UCSD-AML1 (cell line): ENCODE data around the gene CFAP20DC.
"Not testable (repeated sequence)": the region's sequence is repeated elsewhere in the genome, so short reads cannot be mapped to it uniquely, and the experiment has no call there.

ENCODE experiments used
- DNase-seq: peaks from one replicate; lab custom pipeline; 2025; ENCODE audit not compliant: unreplicated experiment; lab: John Stamatoyannopoulos, UW

CFAP20DC gene

DNA sequence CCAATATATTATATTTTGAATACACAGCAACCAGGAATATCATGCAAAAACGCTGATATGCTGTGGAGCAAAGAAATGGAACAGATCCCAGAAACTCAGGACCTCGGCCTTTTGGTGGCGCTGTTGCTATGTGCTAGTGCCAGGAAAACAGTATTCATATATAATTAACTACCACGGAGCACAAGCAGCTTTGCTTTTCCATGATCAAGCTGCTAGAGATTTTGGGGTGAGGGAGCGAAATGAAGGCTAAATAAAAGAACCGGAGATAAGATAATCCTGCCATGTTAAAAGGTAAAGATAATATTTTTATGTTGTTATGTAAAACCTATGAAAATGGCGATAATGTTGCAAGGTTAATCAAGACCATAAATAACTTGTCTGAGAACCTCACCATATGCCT is 225.5 kb downstream of the CFAP20DC start:
- peak; percentile 77 for DNase-seq

DNA sequence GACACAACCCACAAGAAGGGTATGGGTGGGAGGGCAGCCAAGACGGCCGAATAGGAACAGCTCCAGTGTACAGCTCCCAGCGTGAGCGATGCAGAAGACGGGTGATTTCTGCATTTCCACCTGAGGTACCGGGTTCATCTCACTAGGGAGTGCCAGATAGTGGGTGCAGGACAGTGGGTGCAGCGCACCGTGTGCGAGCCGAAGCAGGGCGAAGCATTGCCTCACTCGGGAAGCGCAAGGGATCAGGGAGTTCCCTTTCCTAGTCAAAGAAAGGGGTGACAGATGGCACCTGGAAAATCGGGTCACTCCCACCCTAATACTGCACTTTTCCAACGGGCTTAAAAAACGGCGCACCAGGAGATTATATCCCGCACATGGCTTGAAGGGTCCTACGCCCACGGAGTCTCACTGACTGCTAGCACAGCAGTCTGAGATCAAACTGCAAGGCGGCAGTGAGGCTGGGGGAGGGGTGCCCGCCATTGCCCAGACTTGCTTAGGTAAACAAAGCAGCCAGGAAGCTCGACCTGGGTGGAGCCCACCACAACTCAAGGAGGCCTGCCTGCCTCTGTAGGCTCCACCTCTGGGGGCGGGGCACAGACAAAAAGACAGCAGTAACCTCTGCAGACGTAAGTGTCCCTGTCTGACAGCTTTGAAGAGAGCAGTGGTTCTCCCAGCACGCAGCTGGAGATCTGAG is 243.1 kb downstream of the CFAP20DC start:
- not testable (repeated sequence) for DNase-seq

DNA sequence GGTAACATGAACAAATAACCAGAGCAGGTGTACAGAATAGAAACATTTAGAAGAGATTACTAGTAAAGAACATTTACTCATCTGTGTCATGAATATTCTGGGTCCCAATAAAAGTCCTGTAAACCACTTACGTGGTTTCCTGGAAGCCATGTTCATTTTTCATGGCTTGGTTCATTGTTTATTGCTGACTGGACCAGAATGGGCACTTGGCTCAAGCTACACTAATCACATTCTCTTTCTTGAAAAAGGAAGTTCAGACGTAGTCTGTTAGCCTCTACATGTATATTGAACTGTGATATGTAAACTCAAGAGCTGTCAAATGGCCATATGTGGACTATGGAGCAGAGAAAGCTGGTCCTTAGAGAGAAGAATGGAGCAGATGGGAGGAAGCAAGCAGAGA is 244.9 kb downstream of the CFAP20DC start:
- DNase-seq = no peak

DNA sequence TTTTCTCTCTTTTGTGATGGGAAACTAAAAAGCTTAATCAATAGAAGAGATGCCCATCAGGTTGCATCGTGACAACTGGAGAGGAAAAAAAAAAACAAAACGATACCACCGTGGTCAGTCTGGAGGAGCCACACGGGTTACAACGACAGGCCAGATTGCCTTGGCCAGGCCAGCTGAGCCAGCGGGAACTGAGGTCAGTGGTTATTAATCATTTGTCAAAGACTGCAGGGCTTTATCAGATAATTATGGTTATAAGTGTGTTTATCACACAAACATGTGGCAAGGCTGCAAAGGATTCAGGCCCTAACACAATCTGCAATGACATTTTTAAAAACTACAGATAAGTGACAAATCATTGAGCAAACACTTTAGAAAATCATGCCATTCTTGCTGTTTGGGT is 248.3 kb downstream of the CFAP20DC start:
- DNase-seq = no peak

DNA sequence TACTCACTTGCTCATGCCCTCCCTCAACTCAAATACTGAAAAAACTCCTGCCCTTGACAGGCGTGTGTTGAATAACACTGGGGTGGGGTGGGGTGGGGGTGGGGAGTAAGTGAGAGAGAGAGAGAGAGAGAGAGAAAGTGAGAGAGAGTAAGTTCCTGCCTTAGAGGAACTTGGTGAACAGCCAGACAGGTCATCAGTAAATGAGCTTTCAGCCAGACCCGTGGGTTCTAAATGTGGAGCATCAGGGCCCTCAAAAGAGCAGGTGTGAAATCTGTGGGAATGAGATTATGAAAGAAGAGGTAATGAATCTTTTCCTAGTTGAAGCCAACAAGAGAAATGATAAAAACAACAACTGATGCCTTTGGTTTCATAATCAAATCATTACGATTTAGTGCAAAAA is 248.9 kb downstream of the CFAP20DC start:
- DNase-seq = no peak

DNA sequence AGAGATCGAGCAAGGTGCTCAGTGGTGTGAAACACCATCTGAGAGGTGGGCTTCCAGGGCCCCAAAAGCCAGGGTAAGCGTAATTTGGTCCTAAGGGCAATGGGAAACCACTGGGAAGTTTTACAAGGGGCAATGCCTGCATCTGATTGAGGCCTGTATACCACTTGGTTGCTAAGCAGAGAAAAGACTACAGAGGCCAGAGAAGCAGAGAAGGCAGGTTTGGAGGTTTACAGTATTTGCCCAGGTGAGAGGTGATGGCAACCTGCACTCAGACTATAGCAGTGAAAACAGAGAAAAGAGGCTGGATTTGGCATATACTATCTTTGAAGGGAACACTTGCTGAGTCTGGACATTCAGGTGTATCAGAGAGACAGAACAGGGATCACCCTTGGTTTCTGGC is 249.8 kb downstream of the CFAP20DC start:
- no peak for DNase-seq

DNA sequence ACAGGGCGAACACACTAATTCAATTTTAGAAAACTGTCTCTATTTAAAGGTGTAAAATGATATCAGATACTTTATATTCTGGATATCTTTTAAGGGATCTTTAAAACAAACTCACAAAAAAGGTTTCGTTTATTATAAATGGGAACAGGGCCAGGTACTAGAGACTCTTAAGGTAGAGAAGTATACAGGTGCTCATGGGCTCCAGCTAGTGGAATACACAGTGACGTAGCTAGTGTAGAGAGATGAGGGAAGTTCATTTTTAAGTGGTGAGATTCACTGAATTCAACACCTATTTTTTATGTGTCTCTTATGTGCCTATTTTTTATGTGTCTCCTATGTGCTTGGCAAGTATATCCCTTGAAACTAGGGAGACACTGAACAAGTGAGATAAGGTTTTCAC is 250.6 kb downstream of the CFAP20DC start:
- no peak for DNase-seq

DNA sequence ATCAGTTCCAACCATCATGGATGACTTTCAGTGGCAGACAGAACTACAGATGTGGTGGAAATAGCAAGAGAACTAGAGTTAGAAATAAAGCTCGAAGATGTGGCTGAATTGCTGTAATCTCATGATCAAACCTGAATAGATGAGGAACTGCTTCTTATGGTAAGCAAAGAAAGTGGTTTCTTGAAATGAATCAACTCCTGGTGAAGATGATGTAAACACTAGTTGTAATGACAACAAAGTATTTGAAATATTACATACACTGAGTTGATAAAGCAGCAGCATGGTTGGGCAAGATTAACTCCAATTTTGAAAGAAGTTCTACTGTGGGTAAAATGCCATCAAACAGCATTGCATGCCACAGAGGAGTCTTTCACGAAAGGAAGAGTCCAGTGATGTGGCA is 251.5 kb downstream of the CFAP20DC start:
- DNase-seq = no peak

DNA sequence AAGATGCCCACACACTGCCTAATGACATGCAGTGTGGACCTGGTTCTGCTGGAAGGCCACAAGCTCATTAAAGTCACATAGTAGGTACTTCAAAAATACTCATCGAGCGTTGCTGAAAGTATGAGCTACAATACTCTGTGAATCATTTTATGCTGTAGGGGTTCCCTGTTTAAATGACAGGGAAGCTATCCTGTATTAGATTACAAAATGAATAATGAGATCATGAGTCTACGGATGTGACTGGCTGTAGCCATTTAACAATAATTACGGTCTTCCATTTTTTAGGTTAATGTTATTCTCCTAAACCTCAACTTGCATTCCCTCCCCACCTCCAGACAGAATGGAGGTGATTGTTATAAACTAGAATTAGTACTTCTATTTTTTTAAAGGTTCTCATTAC is 255.1 kb downstream of the CFAP20DC start:
- DNase-seq = no peak

DNA sequence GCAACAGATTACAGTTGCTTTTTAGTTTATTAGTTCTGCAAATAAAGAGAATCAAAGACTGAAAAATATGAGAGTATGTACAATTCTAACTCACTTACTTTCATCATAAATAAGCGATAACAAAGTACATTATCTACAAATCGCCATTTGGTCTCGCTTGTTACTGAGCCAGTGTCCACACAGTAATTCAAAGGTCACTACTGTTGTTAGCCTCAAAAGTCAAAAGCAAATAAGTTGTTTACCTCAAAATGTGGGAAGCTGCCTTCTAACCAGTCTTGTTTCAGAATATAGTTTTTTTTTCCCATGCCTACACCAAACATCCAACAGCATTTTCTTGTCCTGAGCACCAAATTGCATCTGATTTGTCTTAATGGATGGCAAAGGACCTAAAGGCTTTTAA is 255.9 kb downstream of the CFAP20DC start:
- DNase-seq = no peak

DNA sequence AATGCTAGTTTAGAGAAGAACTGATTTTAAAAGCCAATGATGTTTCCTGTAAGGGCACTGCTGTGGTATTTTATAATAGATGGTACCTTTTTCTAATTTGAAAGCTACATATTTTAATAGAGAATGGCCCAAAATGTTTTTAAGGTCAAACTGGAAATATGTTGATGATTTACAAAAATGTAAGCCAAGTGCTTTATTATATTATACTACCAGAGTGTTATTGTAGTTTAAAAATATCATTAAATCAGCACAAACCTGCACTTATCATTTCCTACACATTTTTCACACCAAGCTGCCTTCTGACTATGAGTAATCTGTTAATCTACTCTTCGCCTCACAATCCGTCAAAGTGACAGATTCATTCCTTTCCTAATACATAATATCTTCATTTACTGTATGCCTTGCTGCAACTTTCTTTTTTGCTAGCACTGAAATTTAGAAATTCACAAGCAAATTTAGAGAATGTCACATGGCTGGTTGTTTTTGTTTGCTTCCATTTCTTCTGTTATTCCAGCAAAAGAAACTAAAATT is 256.8 kb downstream of the CFAP20DC start:
- no peak for DNase-seq

DNA sequence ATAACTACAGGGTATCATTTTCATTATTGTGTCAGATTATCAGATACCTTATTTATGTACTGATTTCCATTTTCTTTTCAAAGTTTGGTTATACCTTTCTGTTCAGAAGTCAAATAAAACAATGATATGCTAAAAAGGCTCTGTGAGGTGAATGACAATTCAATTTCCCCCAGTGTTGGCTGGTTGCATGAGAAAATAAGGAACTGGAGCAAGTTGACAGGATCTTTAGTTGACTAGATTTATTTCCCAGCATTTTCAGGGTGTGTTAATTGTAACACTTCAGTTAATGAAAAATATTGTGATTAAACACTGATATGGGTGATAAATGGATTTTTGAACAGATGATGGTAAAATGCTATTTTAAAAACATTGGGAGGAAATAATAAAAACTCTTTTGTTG is 260.4 kb downstream of the CFAP20DC start:
- no peak for DNase-seq

DNA sequence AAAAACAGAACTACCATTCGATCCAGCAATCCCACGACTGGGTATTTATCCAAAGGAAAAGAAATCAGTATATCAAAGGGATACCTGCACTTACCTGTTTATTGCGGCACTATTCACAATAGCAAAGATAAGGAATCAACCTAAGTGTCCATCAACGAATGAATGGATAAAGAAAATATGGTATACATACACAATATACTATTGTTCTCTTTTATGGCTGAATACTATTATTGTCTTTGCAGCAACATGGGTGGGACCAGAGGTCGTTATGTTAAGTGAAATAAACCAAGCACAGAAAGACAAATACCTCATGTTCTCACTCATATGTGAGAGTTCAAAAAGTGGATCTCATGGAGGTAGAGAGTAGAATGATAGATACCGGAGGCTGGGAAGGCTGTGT is 264.9 kb downstream of the CFAP20DC start:
- DNase-seq = no peak

DNA sequence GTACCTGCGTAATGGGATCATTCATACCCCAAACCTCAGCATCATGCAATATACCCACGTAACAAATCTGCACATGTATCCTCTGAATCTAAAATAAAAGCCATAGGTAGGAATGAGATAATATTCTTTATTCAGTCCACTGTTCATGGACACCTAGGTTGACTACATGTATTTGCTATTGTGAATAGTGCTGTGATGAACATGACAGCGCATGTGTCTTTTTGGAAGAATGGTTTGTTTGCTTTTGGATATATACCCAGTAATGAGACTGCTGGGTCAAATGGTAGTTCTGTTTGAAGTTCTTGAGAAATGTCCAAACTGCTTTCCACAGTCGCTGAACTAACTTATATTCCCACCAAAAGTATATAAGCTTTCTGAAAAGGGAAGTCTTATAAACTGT is 265.4 kb downstream of the CFAP20DC start:
- no peak for DNase-seq

DNA sequence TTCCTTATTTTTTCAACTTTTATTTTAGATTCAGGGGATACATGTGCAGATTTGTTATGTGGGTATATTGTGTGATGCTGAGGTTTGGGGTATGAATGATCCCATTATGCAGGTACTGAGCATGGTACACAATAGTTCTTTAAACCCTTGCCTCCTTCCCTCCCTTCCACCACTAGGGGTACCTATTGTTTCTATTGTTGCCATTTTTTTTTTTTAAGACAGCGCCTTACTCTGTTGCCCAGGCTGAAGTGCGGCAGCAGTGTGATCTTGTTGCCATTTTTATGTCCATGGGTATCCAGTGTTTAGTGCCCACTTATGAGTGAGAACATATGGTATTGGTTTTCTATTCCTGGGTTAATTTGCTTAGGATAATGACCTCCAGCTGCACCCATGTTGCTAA is 266.0 kb downstream of the CFAP20DC start:
- DNase-seq = no peak

DNA sequence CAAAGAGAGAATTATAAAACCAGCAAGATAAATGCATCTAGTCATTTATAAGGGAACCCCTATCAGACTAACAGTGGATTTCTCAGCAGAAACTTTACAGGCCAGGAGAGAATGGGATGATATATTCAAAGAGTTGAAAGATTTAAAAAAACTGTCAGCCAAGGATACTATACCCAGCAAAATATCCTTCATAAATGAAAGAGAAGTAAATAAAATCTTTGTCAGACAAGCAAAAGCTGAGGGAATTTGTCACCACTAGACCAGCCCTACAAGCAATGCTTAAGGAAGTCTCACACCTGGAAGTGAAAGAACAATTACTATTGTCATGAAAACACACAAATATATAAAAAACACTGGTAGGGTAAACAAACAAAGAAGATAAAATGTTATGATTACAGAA is 269.9 kb downstream of the CFAP20DC start:
- DNase-seq = no peak

DNA sequence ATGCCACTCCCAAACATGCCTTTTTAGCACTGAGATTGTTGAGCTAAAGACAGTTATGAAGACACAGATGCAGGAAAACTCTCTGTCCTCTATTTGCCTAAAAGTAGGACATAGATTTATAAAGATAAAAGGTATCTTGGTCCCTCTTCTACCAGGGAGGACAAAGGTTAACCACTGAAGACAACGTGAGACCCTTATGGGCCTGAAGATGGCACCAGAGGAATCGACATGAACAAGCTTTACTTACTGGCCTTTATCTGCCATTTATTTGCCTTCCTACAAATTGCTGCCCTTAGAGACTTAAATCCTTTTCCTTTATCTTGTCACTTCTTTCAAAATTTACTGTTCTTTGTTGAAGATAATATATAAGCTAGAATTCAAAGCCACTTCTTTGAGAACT is 273.6 kb downstream of the CFAP20DC start:
- DNase-seq = no peak

DNA sequence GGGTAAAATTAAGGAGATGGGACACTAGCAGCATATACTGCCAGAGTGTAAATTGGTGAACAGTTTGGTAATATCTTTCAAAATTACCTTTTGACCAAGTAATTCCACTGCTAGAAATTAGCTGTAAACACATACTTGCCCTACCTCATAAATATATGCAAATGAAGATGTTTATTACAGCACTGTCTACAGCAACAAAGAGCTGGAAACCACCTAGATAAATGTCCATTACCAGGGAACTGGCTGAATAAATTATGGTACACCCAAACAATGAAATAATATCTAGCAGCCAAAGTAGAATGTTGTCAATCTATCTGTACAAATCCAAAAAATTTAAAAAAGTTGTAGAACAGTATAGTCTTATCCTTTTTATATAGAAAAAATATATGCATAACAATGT is 277.4 kb downstream of the CFAP20DC start:
- DNase-seq = no peak

DNA sequence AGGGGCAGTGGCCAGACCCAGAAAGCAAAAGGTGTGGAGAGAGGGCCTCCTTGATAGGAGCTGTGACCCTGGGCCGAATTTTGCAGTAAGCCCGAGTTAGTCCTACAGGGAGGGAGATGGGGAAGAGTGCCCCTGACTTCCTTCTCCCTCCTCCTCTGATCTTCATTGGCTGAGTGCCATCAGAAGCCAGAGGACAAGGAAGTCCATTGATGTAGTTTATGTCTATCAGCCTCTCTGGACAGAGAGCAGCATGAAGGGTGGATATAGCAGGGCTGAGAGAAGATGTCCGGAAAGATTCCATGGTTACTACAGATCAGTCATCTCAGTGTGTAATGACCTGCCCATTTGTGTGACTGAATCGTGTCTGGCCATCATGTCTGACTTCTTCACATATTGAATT is 280.8 kb downstream of the CFAP20DC start:
- DNase-seq = no peak

DNA sequence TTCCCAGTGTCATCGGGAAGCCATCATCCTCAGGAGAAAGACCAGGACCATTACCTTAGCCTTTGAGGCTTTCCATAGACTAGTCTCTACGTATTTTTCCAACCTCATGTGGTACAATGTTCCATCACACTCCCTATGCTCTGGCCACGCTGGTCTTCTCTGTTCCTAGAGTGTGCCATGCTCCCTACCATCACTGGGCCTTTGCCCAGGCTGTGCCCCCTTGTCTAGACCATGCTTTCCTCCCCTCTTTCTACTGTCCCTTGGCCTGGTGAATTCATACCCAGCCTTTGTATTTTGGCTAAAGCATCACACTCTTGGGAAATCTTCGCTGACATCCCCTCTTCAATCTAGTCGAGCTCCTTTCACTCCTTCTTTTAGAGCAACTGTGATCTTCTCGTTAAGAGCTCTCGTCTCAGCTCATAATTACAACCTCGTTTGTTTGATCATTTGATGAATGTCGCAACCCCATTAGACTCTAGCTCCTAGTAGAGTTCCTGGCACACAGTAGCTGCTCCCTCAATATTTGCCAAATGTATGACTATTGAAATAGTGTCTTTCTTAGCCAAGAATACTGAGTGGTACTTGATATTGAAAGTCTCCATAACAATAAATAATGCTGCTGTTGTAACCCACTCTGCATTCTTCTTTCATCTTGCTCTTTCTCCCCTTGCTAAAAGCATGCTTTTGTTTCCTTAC is 283.1 kb downstream of the CFAP20DC start:
- DNase-seq = no peak

DNA sequence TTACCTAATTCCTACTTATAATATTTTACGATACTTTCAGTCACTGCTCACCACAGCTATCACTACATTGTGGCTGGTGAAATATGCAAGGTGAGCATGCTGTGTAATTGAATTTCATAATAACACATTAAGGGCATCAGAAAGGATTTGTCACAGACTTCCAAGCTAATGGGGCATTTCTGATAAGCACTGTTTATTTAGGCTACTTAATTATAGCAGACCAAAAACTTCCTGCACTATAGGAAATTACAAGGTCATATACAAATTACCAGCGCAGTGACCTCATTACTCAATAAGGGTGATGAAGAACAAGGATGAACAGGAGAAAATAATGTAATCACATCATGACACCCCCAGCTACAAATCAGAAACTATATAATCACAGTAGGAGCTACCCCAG is 294.7 kb downstream of the CFAP20DC start:
- no peak for DNase-seq

DNA sequence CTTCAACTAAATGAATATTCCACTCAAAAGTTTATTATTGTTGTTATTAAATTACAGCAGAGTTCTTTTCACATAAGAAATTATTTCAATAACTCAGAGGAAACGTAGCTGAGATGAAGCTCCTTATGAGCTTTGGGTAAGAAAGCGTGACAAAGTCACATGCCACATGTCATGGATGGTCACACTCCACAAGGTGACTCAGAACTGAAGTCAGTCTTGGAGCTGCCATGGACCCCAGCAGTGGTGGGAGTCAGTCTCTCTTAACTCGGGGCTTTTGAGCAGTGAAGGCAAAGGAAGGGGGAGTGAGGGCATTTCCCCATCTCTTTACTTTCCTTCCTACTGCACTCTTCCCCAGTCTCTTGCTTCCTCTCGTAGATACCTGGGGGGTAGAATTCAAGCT is 295.8 kb downstream of the CFAP20DC start:
- no peak for DNase-seq
